HepG2 (cell line): Measurements from ENCODE around the gene NOC4L. TPM values are rescaled to one million over a fixed set of nuclear protein-coding genes. Genes with fewer than 3 reads are reported as not detected.
A peak's percentile ranks its signal among the peaks of the same experiment; 100 is the strongest.

Experiments
- CC2D1A ChIP-seq: sonication (generic); formaldehyde crosslinking; IDR thresholded peaks from 2 replicates; pipeline ENCODE4 v1.8.1; 2023; ENCODE audit warnings: mild to moderate bottlenecking, missing genetic modification reagents
- CEBPG ChIP-seq: IDR thresholded peaks from 2 replicates; pipeline ENCODE4 v1.6.1; 2016
- CSRNP2 ChIP-seq: sonication (generic); formaldehyde crosslinking; conservative IDR thresholded peaks from 2 replicates; pipeline ENCODE4 v1.8.0; 2022; ENCODE audit warnings: low read depth, missing genetic modification reagents
- DMAP1 ChIP-seq: IDR thresholded peaks from 2 replicates; pipeline ENCODE4 v1.6.1; 2016
- HMGA1 ChIP-seq: sonication (generic); formaldehyde crosslinking; conservative IDR thresholded peaks from 2 replicates; pipeline ENCODE4 v1.4.0; 2020; ENCODE audit warnings: missing genetic modification reagents
- HNRNPUL1 ChIP-seq: fragments of 200-400 bp; formaldehyde crosslinking; IDR thresholded peaks from 2 replicates; pipeline ENCODE4 v1.6.1; 2017; ENCODE audit warnings: low read depth, mild to moderate bottlenecking, low read length, moderate library complexity
- KMT2B ChIP-seq: IDR thresholded peaks from 2 replicates; pipeline ENCODE4 v1.6.1; 2016; ENCODE audit warnings: missing genetic modification reagents, missing compliant biosample characterization
- MAF1 ChIP-seq: sonication (generic); formaldehyde crosslinking; IDR thresholded peaks from 2 replicates; pipeline ENCODE4 v1.5.0; 2020; ENCODE audit warnings: missing genetic modification reagents, borderline replicate concordance
- MYC ChIP-seq: sonication (generic); formaldehyde crosslinking; IDR thresholded peaks from 2 replicates; pipeline ENCODE4 v1.9.0; 2021; ENCODE audit warnings: missing genetic modification reagents, borderline replicate concordance
- NR2F6 ChIP-seq, 2 experiments: IDR thresholded peaks; 2 replicates each; pipeline ENCODE4 v1.6.1; 2016; ENCODE audit warnings: antibody characterized with exemption in 1 of 2, mild to moderate bottlenecking in 1 of 2
- RBM39 ChIP-seq: fragments of 200-400 bp; formaldehyde crosslinking; IDR thresholded peaks from one replicate; pipeline ENCODE4 v1.6.1; 2018; ENCODE audit warnings: antibody characterized with exemption, mild to moderate bottlenecking, low read depth, low read length; ENCODE audit not compliant: poor library complexity, severe bottlenecking
- RORA ChIP-seq: sonication (generic); formaldehyde crosslinking; IDR thresholded peaks from 2 replicates; pipeline ENCODE4 v1.5.0; 2020; ENCODE audit warnings: mild to moderate bottlenecking, missing genetic modification reagents, moderate library complexity
- SETDB1 ChIP-seq: sonication (generic); formaldehyde crosslinking; IDR thresholded peaks from 2 replicates; pipeline ENCODE4 v1.5.1; 2020; ENCODE audit warnings: missing genetic modification reagents, mild to moderate bottlenecking, borderline replicate concordance
- TERF1 ChIP-seq: sonication (generic); formaldehyde crosslinking; IDR thresholded peaks from 2 replicates; pipeline ENCODE4 v1.8.0; 2022; ENCODE audit warnings: mild to moderate bottlenecking, missing genetic modification reagents, moderate library complexity
- USF2 ChIP-seq, 2 experiments: sonication (generic) in 1 of 2; formaldehyde crosslinking in 1 of 2; IDR thresholded peaks; 2 replicates each; pipeline versions ENCODE4 v1.5.1 to v1.6.1; 2011 to 2020; ENCODE audit warnings: borderline replicate concordance in 1 of 2, low read depth in 1 of 2, low read length in 1 of 2, mild to moderate bottlenecking in 1 of 2, missing genetic modification reagents in 1 of 2, moderate library complexity in 1 of 2
- ZFP36L2 ChIP-seq: sonication (generic); formaldehyde crosslinking; IDR thresholded peaks from 2 replicates; pipeline ENCODE4 v1.4.0; 2020; ENCODE audit warnings: missing genetic modification reagents
- ZNF232 ChIP-seq: sonication (generic); formaldehyde crosslinking; IDR thresholded peaks from 2 replicates; pipeline ENCODE4 v1.4.0; 2020; ENCODE audit warnings: missing genetic modification reagents, borderline replicate concordance
- ZNF33A ChIP-seq: sonication (generic); formaldehyde crosslinking; IDR thresholded peaks from 2 replicates; pipeline ENCODE4 v1.5.1; 2020; ENCODE audit warnings: missing genetic modification reagents, mild to moderate bottlenecking, moderate library complexity, borderline replicate concordance
- ZNF564 ChIP-seq: sonication (generic); formaldehyde crosslinking; IDR thresholded peaks from 2 replicates; pipeline ENCODE4 v1.8.1; 2023; ENCODE audit warnings: mild to moderate bottlenecking, missing genetic modification reagents
- ZNF576 ChIP-seq: sonication (generic); formaldehyde crosslinking; IDR thresholded peaks from 2 replicates; pipeline ENCODE4 v1.4.0; 2020; ENCODE audit warnings: mild to moderate bottlenecking, missing genetic modification reagents
- ZNF740 ChIP-seq: sonication (generic); formaldehyde crosslinking; IDR thresholded peaks from 2 replicates; pipeline ENCODE4 v1.4.0; 2020; ENCODE audit warnings: missing genetic modification reagents
- ZNF747 ChIP-seq: sonication (generic); formaldehyde crosslinking; IDR thresholded peaks from 2 replicates; pipeline ENCODE4 v1.8.1; 2023; ENCODE audit warnings: missing genetic modification reagents, mild to moderate bottlenecking, borderline replicate concordance
- ZNF761 ChIP-seq: sonication (generic); formaldehyde crosslinking; conservative IDR thresholded peaks from 2 replicates; pipeline ENCODE4 v1.4.0; 2020; ENCODE audit warnings: mild to moderate bottlenecking, missing genetic modification reagents
- ZSCAN20 ChIP-seq: sonication (generic); formaldehyde crosslinking; IDR thresholded peaks from 2 replicates; pipeline ENCODE4 v1.4.0; 2020; ENCODE audit warnings: missing genetic modification reagents, mild to moderate bottlenecking, borderline replicate concordance
- polyA plus RNA-seq, 8 experiments: library from polyadenylated mRNA; depleted of rRNA in 3 of 8; stranded (reverse) in 7 of 8; unstranded in 1 of 8; fragments of >200 nt; fragmentation: Illumina TruSeq in 4 of 8; extraction: Trizol in 4 of 8; gene quantifications; 2 replicates each; pipeline versions ENCODE4 v1.2.1 to v1.2.3, GENCODE V29; 2011 to 2016; ENCODE audit warnings: low read depth in 4 of 8, missing spikeins in 1 of 8, mixed read lengths in 1 of 8; ENCODE audit not compliant: insufficient read depth in 1 of 8
- total RNA-seq, 5 experiments: library from RNA; depleted of rRNA; stranded (reverse); fragments of >200 nt; fragmentation: Illumina TruSeq; extraction: Trizol; gene quantifications; 2 replicates each; pipeline ENCODE4 v1.2.3, GENCODE V29; 2016; ENCODE audit warnings: low read depth in 1 of 5

Gene NOC4L
- total and polyA plus RNA-seq, 2 of the 13 experiments (the other 11 are each of a cell fraction or from before 2014, with no cell fraction given) = 4.3 to 14.6 TPM

- TF ChIP-seq RORA (no peak), ZNF576 (no peak), ZNF740 (CRISPR knock-in tag) (no peak), ZNF747 (CRISPR knock-in tag) (0 out of 2 replicates have a peak, but pooled peaks have one; percentile 42), RBM39 (no peak), SETDB1 (CRISPR knock-in tag) (no peak), CC2D1A (CRISPR knock-in tag) (no peak), NR2F6 (IDR thresholded peaks at IDR 0.05) (no peak), NR2F6 (CRISPR knock-in tag; IDR thresholded peaks at IDR 0.05) (no peak), HNRNPUL1 (no peak), ZNF33A (CRISPR knock-in tag) (no peak), MAF1 (no peak), ZNF232 (CRISPR knock-in tag) (0 out of 2 replicates have a peak, but pooled peaks have one; percentile 47), ZNF564 (CRISPR knock-in tag) (peak; percentile 34; the same call in 1 of the 2 replicates), TERF1 (CRISPR knock-in tag) (no peak), KMT2B (CRISPR knock-in tag) (no peak), ZNF761 (0 out of 2 replicates have a peak, but pooled peaks have one; percentile 43), USF2 (IDR thresholded peaks at IDR 0.05; ENCODE audit: low read depth, low read length) (0 out of 2 replicates have a peak, but pooled peaks have one; percentile 15), USF2 (CRISPR knock-in tag; IDR thresholded peaks at IDR 0.05; ENCODE audit: borderline replicate concordance) (no peak), ZSCAN20 (CRISPR knock-in tag) (no peak), ZFP36L2 (no peak), CSRNP2 (no peak), HMGA1 (CRISPR knock-in tag) (no peak), MYC (peak; percentile 36; the same call in 1 of the 2 replicates), CEBPG (CRISPR knock-in tag) (no peak), DMAP1 (CRISPR knock-in tag) (no peak)
Observed at GRCh38 chr12:132154341-132154761, 10.1 kb downstream of the NOC4L start (continued).
